AG10803 (cell line): ENCODE results near the gene MPPED1.

Experiments used
- DNase-seq: peaks from one replicate; pipeline ENCODE4 v3.0.0; 2010; ENCODE audit warnings: low read depth
- H3K4me3 ChIP-seq: 2 replicates; pipeline ENCODE4 v1.5.1; 2011; ENCODE audit warnings: mild to moderate bottlenecking, low read length, control low read depth
- CTCF ChIP-seq: conservative IDR thresholded peaks from 2 replicates; pipeline ENCODE4 v1.5.1; 2011; ENCODE audit warnings: mild to moderate bottlenecking, low read length, control low read depth, inconsistent platforms

MPPED1 gene

GRCh38 chr22:43507235-43507634 lies 95.4 kb downstream of the MPPED1 start:
- DNase-seq: no peak
- no peak for TF ChIP-seq CTCF
- no peak overlapping the region for H3K4me3 ChIP-seq

- DNase-seq: no peak
- TF ChIP-seq CTCF: no peak
- no peak overlapping the region for H3K4me3 ChIP-seq
These were observed 96.7 kb downstream of the MPPED1 start for GRCh38 chr22:43508489-43508888.

- TF ChIP-seq CTCF: no peak
- no peak overlapping the region for H3K4me3 ChIP-seq
- DNase-seq: no peak
These were observed 97.5 kb downstream of the MPPED1 start for GRCh38 chr22:43509337-43509736.

GRCh38 chr22:43510281-43511070 lies 98.7 kb downstream of the MPPED1 start:
- DNase-seq: no peak
- no peak overlapping the region for H3K4me3 ChIP-seq
- no peak for TF ChIP-seq CTCF

GRCh38 chr22:43511276-43511910 lies 99.6 kb downstream of the MPPED1 start:
- no peak overlapping the region for H3K4me3 ChIP-seq
- no peak for TF ChIP-seq CTCF
- DNase-seq: no peak

- TF ChIP-seq CTCF: no peak
- no peak overlapping the region for H3K4me3 ChIP-seq
- DNase-seq: no peak
These were observed 100.5 kb downstream of the MPPED1 start for GRCh38 chr22:43512279-43512678.
